ENCODE results near the gene CYGB.

The CYGB gene

DNA sequence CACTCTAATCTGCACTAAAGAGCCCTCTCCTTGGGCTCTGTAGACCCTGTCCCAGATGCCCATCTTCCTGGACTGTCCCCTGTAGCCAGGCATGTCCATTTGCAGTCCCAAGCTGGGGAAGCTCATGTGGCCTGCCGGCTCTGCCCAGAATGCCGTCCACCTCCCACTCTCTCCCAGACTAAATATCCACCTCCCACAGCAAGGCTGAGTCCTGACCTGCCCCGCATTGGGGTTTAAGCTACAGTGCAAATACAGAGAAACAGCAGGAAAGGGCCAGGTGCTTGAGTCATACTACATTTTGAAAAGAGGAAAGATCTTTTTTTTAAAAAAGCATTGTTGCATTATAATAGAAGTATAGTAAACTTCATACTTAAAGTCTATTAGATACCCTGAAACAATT, 45.2 kb upstream of the CYGB start:
- no peak for DNase-seq (ENCODE audit: extremely low read depth, low read depth)
- no peak for TF ChIP-seq CTCF (IDR thresholded peaks at IDR 0.05; ENCODE audit: low read depth, low read length, missing control alignments)

DNA sequence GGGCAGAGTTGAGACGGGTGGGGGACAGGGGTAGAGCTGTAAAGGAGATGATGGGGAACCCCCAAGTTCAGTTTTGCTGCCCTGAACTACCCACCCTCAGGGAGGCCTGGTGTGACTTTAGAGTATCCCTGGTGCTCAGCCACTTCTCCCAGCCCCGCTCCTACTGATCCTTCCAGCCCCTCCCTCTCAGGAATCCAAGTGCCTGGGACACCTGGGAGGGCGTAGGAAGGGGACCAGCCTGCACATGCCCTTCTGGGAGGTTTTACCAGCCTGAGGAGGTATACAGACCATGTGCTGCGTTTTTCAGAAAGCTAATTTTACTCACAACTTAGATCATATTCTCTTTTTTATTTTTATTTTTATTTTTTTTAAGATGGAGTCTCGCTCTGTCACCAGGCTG, 44.0 kb upstream of the CYGB start:
- no peak overlapping the region for H3K4me3 ChIP-seq (replicated peaks; ENCODE audit: low read depth, low read length)
- DNase-seq (ENCODE audit: extremely low read depth, low read depth), result no peak
- no peak for TF ChIP-seq CTCF (IDR thresholded peaks at IDR 0.05; ENCODE audit: low read depth, low read length, missing control alignments)

More for the DNA sequence above, 45.2 kb upstream of the CYGB start:
- H3K4me3 ChIP-seq (replicated peaks; ENCODE audit: low read depth, low read length), result no peak overlapping the region

DNA sequence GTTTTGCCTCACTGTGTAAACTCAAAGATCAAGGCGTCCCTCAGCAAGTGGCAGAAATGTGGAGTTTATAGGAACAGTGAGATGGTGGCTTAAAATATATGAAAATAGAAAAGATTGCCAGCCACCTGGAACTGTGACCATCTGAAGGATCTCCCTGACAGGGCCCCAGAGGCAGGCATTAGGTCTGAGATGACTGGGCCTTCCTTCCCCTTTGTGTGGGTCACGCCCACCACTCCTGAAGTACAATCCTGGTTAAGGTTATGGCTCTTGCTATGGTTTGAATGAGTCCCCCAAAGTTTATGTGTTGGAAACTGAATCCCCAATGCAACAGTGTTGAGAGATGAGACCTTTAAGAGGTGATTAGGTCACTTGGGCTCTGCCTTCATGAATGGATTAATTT, 41.8 kb upstream of the CYGB start:
- H3K4me3 ChIP-seq (replicated peaks; ENCODE audit: low read depth, low read length), result no peak overlapping the region
- no peak for DNase-seq (ENCODE audit: extremely low read depth, low read depth)
- no peak for TF ChIP-seq CTCF (IDR thresholded peaks at IDR 0.05; ENCODE audit: low read depth, low read length, missing control alignments)

DNA sequence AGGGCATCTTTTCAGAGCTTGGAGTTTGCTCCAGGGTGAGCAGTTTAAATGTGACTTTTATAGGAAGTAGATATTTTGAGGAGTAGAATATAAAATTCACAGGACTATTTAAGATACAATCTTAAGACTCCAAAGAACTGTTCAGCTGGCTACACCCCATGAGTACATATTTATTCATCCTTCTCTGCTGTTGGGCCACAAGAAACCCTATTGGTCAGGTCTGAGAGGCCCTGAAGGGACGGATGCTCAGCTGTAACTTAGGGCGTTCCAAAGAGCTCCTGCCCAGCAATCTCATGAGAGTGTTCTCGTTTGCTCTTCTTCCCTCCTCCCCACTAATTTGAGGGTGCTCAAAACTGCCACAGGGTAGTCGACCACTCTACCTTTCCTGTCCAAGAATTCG, 40.9 kb upstream of the CYGB start:
- no peak for TF ChIP-seq CTCF (IDR thresholded peaks at IDR 0.05; ENCODE audit: low read depth, low read length, missing control alignments)
- no peak overlapping the region for H3K4me3 ChIP-seq (replicated peaks; ENCODE audit: low read depth, low read length)
- DNase-seq (ENCODE audit: extremely low read depth, low read depth), result no peak

DNA sequence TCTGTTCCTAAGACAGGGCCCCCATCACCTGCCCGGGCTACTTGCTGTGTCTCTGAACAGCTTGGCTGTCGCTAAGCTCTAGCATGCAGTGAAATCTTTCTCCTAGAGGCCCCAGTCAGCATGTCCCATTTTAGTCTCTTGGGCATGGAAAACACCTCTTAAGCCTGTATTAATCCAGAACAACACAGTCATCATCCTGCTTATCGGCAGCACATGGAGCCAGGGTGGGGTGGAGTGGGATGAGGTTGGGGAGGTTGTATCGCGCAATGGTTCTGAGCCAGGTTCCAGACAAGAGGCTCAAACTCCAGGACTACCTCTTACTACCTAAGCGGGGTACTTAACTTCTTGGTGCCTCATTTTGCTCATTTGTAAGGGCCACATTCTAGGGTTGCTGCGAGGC, 40.4 kb upstream of the CYGB start:
- TF ChIP-seq CTCF (IDR thresholded peaks at IDR 0.05; ENCODE audit: low read depth, low read length, missing control alignments), result no peak
- no peak overlapping the region for H3K4me3 ChIP-seq (replicated peaks; ENCODE audit: low read depth, low read length)
- no peak for DNase-seq (ENCODE audit: extremely low read depth, low read depth)

DNA sequence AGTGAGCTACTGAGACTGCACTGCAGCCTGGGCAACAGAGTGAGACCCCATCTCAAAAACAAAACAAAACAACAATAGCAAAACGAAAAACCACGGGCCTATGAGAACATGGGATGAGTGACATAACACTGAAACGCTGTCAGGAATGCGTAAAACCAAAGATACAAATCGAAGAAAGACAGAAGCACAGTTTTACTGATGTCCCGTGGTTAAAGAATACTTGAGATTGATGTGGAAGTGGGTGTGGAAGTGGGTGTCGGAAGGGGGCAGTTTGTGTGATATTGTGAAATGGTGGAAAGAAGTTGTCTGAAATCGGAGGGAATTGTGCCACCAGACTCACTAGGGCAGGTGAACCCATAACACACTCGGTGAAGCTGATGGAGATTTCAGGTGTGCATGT, 38.7 kb upstream of the CYGB start:
- no peak for DNase-seq (ENCODE audit: extremely low read depth, low read depth)
- no peak overlapping the region for H3K4me3 ChIP-seq (replicated peaks; ENCODE audit: low read depth, low read length)
- TF ChIP-seq CTCF (IDR thresholded peaks at IDR 0.05; ENCODE audit: low read depth, low read length, missing control alignments), result no peak

DNA sequence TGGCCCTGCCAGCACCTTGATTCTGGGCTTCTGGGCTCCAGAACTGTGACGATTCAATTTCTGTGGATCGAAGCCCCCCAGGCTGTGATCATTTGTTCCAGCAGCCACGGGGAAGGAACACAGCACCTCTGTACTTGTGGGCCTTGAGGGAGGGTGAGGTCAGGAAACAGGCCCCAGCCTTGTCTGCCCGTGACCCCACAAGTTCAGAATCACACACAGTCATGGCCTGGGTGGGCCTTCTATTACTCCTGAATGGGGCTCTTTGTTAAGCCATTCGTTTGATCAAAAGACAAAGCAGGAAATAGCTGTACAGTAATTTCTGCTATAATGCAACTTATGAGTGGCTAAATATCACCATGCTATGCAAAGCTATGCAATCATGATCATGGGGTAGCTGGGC, 38.1 kb upstream of the CYGB start:
- no peak for TF ChIP-seq CTCF (IDR thresholded peaks at IDR 0.05; ENCODE audit: low read depth, low read length, missing control alignments)
- H3K4me3 ChIP-seq (replicated peaks; ENCODE audit: low read depth, low read length), result no peak overlapping the region
- no peak for DNase-seq (ENCODE audit: extremely low read depth, low read depth)

All from HFF-Myc (cell line).